Kidney tubule cell (primary cell): ENCODE results near the gene LTO1.
"Not testable (repeated sequence)": the region's sequence is repeated elsewhere in the genome, so short reads cannot be mapped to it uniquely, and the experiment has no call there.

Source experiments
- DNase-seq: peaks from one replicate; pipeline ENCODE4 v3.0.0-alpha.2; 2018; ENCODE audit warnings: low spot score

Gene LTO1

DNA sequence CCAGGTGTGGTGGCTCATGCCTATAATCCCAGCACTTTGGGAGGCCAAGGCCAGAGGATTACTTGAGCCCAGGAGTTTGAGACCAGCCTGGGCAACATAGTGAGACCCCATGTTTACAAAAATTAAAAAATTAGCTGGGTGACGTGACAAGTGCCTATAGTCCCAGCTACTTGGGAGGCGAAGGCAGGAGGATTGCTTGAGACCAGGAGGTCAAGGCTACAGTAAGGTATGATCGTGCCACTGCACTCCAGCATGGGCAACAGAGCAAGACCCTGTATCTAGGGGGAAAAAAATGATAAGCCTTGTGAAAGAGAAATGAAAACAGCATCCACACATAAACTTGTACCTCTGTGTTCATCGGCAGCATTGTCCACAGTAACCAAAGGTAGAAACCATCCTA lies 42.3 kb downstream of the LTO1 start:
- no peak for DNase-seq

DNA sequence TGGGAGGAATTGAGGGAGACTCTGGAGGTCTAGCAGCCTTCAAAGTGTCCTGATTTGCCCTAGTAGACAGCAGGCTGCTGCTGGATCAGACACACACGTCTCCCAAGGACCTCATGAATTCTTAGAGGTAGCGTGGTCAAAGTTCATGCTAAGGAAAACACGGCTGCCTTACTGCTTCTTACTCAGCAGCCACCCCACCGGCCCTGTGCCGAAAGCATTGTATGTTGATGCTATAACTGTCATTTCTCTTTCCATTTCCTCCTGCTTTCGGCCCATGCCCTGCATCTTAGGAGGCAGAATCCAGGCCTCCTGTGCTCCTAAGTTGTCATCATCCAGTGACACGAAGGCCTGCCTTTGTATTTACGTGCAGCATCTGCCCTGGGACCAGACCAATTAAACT lies 44.7 kb downstream of the LTO1 start:
- DNase-seq = no peak

DNA sequence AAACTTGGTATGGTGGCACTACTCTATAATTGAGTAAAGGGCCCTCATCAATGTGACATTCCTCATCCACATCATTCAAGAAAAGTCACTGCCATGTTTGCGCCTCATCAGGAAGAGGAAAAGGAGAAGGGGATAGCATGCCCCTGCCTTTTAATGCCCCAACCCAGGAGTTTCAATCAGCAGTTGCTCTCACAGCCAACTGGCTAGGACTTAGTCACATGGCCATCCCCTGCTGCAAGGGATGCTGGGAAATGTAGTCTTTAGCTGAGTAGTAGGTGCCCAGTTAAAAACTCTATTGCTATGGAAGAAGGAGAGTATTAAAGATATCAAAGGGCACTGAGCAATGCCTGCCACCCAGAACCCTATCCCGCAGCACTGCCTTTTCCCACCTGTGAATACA lies 45.1 kb downstream of the LTO1 start:
- no peak for DNase-seq

DNA sequence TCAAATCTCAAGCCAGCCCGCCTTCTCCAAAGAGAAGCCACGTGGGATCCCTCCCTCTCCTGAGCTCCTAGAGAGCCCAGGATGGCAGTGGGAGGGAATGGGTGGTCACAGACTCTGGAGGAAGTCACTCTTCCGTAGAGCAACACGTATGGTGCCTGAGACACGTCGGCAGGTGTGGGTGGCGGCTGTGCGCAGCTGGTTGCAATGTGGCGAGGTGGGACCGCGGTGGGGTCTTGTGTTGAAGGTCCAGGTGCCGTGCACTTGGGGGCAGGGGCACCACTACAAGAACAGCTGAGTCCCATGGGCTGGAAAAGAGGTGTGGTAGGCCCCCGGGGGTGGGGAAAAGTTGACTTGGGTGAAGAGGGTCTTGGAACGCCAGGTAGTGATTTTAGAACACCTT lies 47.6 kb downstream of the LTO1 start:
- DNase-seq = no peak

DNA sequence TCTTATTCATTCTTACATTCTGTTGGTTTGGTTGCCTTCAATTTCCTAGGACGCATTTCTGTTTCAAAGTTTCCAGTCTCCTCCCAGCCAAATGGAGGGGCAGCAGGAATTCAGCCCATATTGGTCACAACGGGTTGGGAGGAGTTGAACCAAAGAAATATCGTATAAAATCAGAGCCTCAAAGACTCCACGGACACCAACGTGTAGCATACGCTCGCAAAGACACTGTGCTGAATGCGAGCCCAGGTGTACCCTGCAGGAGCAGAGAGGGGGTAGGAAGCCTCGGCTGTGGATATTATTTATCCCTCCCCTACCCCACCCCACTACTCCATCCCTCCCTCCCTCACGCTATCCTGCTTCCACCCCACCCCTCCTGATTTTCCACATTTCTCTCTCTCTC lies 49.7 kb downstream of the LTO1 start:
- no peak for DNase-seq

DNA sequence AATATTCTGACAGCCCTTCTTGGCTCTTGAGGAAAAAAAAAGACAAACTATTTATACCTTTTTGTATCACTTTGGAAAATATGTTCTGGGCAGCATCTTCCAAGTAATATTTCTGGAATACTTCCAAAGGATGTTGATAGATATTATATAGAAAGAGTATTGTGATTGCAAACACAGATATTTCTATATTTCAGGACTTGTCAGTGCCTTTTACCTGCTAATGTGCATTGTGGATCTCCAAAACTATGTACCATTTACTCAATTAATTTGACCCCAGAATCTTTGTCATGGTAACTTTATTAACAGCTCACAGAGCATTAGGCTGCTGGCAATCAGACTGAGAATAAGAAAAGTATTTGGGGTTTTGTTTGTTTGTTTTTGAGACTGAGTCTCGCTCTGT lies 50.9 kb downstream of the LTO1 start:
- no peak for DNase-seq

DNA sequence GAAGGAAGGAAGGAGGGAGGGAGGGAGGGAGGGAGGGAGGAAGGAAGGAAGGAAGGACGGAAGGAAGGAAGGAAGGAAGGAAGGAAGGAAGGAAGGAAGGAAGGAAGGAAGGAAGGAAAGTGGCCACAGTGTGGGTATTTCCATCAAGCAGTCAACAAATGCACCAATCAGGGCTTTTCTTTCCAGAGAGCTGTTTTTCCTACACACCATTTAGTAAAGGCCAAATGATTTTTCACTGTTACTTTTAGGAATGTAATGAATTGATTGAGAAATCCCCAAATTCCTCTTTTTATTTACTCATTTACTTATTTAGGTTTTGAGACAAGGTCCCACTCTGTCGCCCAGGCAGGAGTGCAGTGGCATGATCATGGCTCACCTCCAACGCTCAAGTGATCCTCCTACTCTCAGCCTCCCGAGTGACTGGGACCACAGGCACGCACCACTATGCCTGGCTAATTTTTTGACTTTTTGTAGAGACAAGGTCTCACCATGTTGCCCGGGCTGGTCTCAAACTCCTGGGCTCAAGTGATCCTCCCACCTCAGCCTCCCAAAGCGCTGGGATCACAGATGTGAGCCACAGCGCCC lies 53.0 kb downstream of the LTO1 start:
- not testable (repeated sequence) for DNase-seq

DNA sequence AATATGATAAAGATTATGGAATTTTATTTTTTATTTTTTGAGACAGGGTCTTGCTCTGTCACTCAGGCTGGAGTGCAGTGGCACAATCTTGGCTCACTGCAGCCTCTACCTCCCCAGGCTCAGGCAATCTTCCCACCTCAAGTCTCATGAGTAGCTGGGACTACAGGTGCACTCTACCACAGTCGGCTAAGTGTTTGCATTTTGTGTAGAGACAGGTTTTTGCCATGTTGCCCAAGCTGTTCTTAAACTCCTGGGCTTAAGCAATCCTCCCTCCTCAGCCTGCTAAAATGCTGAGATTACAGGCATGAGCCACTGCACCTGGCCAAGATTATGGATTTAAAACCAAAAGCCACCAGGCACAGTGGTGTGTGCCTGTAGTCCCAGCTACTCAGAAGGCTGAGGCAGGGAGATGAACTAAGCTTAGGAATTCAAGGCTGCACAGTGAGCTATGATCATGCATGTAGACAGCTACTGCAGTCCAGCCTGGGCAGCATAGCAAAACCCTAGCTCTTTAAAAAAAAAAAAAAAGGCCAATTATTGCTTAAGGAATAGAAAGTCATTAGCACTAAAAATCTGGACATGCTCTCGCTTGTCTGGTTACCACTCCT lies 54.4 kb downstream of the LTO1 start:
- DNase-seq = no peak

DNA sequence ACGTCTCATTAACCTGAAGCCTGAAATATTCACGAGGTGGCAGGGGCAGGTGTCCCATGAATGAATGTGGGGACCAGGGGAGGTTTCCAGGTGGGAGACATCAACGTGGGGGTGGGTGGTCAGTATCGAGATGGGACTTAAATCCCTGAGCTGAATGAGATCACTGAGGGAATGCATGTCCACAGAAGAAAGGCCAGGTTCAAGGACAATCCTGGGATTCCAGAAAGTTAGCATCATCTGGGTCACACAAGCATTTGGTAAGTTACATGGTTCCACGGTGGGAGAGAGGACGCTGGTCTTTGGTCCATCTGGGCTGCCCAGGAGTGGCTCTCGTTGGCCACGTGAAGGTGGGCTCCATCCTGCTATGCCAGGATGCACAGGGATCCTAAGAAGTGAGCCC lies 56.9 kb downstream of the LTO1 start:
- no peak for DNase-seq

DNA sequence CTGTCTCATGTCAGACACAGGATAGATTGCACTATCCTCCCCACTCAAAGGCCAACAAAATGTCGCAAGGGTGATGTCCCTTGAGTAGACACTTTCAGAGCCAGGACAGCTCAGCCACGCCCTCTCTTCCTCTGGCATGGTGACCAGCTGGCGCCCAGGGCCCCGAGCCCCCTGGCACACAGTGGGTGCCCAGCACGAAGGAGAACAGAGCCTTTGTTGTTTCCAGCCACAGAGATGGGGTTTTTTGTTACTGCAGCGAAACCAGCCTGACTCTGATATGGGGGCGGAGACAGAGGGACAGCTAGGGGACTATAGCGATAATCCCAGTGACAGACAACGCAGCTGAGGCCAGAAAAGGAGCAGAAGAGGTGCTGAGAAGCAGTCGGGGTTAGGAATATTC lies 57.5 kb downstream of the LTO1 start:
- no peak for DNase-seq

DNA sequence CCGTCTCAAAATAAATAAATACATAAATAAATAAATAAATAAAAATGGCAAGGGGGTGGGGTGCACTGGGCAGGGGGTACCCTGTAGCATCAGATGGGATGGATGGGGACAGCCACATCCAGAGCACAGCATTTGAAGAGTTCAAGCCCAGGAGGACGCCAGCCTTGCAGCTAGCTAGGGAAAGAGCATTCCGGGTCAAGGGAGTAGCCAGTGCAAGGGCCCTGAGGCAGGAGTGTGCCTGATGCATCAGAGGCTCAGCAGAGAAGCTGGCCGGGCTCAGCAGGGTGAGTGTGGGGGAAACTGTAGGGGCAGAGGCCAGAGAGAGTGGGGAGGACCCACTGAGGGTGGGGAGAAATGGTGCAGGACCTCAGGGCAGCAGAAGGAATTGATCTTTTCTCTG lies 57.9 kb downstream of the LTO1 start:
- no peak for DNase-seq
